ENCODE measurements around the gene EIF4E3. TPM values are rescaled to one million over a fixed set of nuclear protein-coding genes. Genes with fewer than 3 reads are reported as not detected.

Gene EIF4E3
- total and polyA plus RNA-seq, 4 donors = 10.2 to 29.3 (median 21.9) TPM

DNA sequence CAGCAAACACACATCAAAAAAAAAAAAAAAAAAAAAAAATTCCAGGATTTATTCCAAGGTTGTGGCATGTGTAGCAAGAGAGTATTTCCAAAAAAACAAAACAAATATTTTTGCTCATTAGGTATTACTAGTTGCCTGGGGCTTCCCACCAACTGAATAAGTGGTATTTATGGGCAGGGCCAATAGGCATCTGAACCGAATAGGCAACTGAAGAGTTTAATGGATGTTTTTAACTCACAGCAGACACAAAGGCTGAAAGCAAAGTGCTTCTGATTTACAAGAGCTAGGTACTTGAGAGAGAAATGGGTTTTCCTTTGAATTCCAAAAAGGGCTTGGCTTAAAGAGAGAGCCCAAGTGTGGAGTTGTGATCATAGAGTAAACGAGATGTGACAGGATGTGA, 21.4 kb downstream of the EIF4E3 start:
- no peaks in the 10 kb centered on the region for H3K9me3 ChIP-seq (ENCODE audit: control insufficient read depth, low read length)
- intact Hi-C loops (cut with DNase I) = no loop called here
- ATAC-seq (ENCODE audit: low FRiP score) = no peak
- H3K27ac ChIP-seq (ENCODE audit: low read depth in 1 of 2, low read length in 2 of 2) = no peak overlapping the region
- 83 to 86% methylated on average over 2 of the region's 2 CpGs for WGBS, 2 donors
- peaks cover 0 to 4% of the 10 kb centered on the region in 2 donors for H3K36me3 ChIP-seq (ENCODE audit: control insufficient read depth in 1 of 2, insufficient read depth in 2 of 2, low read length in 1 of 2)
- H3K27me3 ChIP-seq (ENCODE audit: control insufficient read depth in 1 of 2, insufficient read depth in 2 of 2, low read length in 1 of 2) = no peaks in the 10 kb centered on the region
- H3K4me3 ChIP-seq (ENCODE audit: low read length in 2 of 2) = no peak overlapping the region
- H3K4me1 ChIP-seq (ENCODE audit: control insufficient read depth in 1 of 2, insufficient read depth in 2 of 2, low read length in 2 of 2) = no peaks in the 10 kb centered on the region
- DNase-seq = no peak

DNA sequence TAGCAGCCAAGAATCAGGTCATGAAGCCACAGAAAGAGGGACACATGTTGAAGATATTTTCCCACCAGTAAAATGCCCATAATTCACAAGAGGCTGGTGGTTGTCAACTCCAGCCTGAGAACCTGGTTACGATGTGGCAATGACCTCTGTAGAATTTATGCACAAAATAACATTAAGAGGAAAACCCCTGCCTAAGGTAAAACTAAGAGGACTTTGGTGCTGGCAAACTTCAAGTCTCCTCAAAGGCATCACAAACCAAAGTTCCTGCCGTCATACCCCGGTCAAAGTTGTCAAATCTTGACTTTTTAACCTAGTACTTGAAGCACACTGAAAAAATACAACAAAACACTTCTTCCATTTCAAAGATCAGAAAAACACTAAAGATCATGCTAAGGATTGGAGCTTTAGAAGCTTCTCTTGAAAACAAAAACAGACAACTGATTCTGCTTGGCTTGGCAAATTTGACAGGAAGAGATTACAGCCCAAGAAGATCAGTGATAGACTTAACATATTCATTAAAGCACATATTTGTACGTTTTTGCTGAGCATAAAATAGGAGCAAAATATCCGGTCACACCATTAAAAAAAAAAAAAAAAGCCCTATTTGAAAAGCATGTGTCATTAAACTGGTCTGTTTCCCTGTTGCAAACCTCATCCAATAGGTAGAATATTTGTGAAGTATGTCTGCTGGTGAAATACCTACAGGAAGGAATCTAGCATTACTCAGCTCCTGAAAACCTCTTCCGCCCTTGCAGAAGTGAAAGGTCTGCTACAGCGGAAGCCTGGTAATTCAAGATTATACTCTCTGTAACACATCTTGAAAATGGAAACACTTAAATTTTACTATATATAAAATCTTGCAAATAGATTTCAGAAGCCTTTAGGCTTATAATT, 22.8 kb downstream of the EIF4E3 start:
- H3K4me3 ChIP-seq (ENCODE audit: low read length in 2 of 2) = no peak overlapping the region
- peaks cover 0 to 4% of the 10 kb centered on the region in 2 donors for H3K36me3 ChIP-seq (ENCODE audit: control insufficient read depth in 1 of 2, insufficient read depth in 2 of 2, low read length in 1 of 2)
- H3K27ac ChIP-seq (ENCODE audit: low read depth in 1 of 2, low read length in 2 of 2) = no peak overlapping the region
- intact Hi-C loops (cut with DNase I) = no loop called here
- WGBS, 2 donors = 93 to 94% methylated on average over 7 of the region's 7 CpGs
- no peaks in the 10 kb centered on the region for H3K4me1 ChIP-seq (ENCODE audit: control insufficient read depth in 1 of 2, insufficient read depth in 2 of 2, low read length in 2 of 2)
- ATAC-seq (ENCODE audit: low FRiP score) (no peak), DNase-seq (no peak)
- no peaks in the 10 kb centered on the region for H3K9me3 ChIP-seq (ENCODE audit: control insufficient read depth, low read length)
- H3K27me3 ChIP-seq (ENCODE audit: control insufficient read depth in 1 of 2, insufficient read depth in 2 of 2, low read length in 1 of 2) = no peaks in the 10 kb centered on the region

GRCh38 chr3:71701251-71701762, 23.9 kb downstream of the EIF4E3 start:
- ATAC-seq (ENCODE audit: low FRiP score) = no peak
- intact Hi-C loops (cut with DNase I) = no loop called here
- peaks cover 0 to 4% of the 10 kb centered on the region in 2 donors for H3K36me3 ChIP-seq (ENCODE audit: control insufficient read depth in 1 of 2, insufficient read depth in 2 of 2, low read length in 1 of 2)
- H3K27ac ChIP-seq (ENCODE audit: low read depth in 1 of 2, low read length in 2 of 2) = no peak overlapping the region
- no peaks in the 10 kb centered on the region for H3K4me1 ChIP-seq (ENCODE audit: control insufficient read depth in 1 of 2, insufficient read depth in 2 of 2, low read length in 2 of 2)
- WGBS, 2 donors = 94 to 97% methylated on average over 3 of the region's 3 CpGs
- no peak overlapping the region for H3K4me3 ChIP-seq (ENCODE audit: low read length in 2 of 2)
- no peak for DNase-seq
- no peaks in the 10 kb centered on the region for H3K27me3 ChIP-seq (ENCODE audit: control insufficient read depth in 1 of 2, insufficient read depth in 2 of 2, low read length in 1 of 2)
- H3K9me3 ChIP-seq (ENCODE audit: control insufficient read depth, low read length) = no peaks in the 10 kb centered on the region

- no peak for ATAC-seq (ENCODE audit: low FRiP score)
- Histone ChIP-seq H3K27ac (ENCODE audit: low read depth in 1 of 2, low read length in 2 of 2) (no peak overlapping the region), H3K36me3 (ENCODE audit: control insufficient read depth in 1 of 2, insufficient read depth in 2 of 2, low read length in 1 of 2) (no peaks in the 10 kb centered on the region)
These were observed 30.2 kb downstream of the EIF4E3 start for GRCh38 chr3:71695000-71695482.

GRCh38 chr3:71694358-71694999, 30.7 kb downstream of the EIF4E3 start:
- intact Hi-C loops (cut with DNase I) = no loop called here
- ATAC-seq (ENCODE audit: low FRiP score) = no peak
- H3K4me1 ChIP-seq (ENCODE audit: control insufficient read depth in 1 of 2, insufficient read depth in 2 of 2, low read length in 2 of 2) = no peaks in the 10 kb centered on the region
- H3K4me3 ChIP-seq (ENCODE audit: low read length in 2 of 2) = no peak overlapping the region
- H3K27ac ChIP-seq (ENCODE audit: low read depth in 1 of 2, low read length in 2 of 2) = no peak overlapping the region
- H3K9me3 ChIP-seq (ENCODE audit: control insufficient read depth, low read length) = no peaks in the 10 kb centered on the region
- no peak for DNase-seq
- WGBS, 2 donors = 45 to 49% methylated on average over 4 of the region's 4 CpGs
- H3K36me3 ChIP-seq (ENCODE audit: control insufficient read depth in 1 of 2, insufficient read depth in 2 of 2, low read length in 1 of 2) = no peaks in the 10 kb centered on the region
- H3K27me3 ChIP-seq (ENCODE audit: control insufficient read depth in 1 of 2, insufficient read depth in 2 of 2, low read length in 1 of 2) = no peaks in the 10 kb centered on the region

More at GRCh38 chr3:71695000-71695482, 30.2 kb downstream of the EIF4E3 start:
- Histone ChIP-seq H3K27me3 (ENCODE audit: control insufficient read depth in 1 of 2, insufficient read depth in 2 of 2, low read length in 1 of 2) (no peaks in the 10 kb centered on the region), H3K9me3 (ENCODE audit: control insufficient read depth, low read length) (no peaks in the 10 kb centered on the region), H3K4me1 (ENCODE audit: control insufficient read depth in 1 of 2, insufficient read depth in 2 of 2, low read length in 2 of 2) (no peaks in the 10 kb centered on the region), H3K4me3 (ENCODE audit: low read length in 2 of 2) (no peak overlapping the region)
- intact Hi-C loops (cut with DNase I) = no loop called here
- 85 to 87% methylated on average over 7 of the region's 7 CpGs for WGBS, 2 donors
- no peak for DNase-seq

DNA sequence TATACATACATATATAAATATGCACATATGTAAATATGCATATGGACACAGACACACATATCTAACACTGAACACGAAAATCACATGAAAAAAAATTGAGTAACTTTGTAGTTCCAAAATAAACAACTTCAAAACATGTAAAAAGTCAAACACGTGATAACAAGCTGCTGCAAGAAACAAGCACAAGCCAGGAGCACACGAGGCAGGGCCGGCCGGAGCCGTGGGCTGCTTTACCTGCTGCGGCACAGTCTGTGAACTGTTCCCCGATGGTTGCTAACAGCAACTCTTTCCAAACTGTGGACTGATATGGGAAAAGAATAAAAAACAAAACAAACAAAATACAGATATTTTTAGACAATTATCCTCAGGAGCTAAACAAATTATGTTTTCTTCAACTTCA, 31.6 kb downstream of the EIF4E3 start:
- no peak overlapping the region for H3K27ac ChIP-seq (ENCODE audit: low read depth in 1 of 2, low read length in 2 of 2)
- intact Hi-C loops (cut with DNase I) = no loop called here
- no peaks in the 10 kb centered on the region for H3K27me3 ChIP-seq (ENCODE audit: control insufficient read depth in 1 of 2, insufficient read depth in 2 of 2, low read length in 1 of 2)
- H3K4me1 ChIP-seq (ENCODE audit: control insufficient read depth in 1 of 2, insufficient read depth in 2 of 2, low read length in 2 of 2) = no peaks in the 10 kb centered on the region
- H3K4me3 ChIP-seq (ENCODE audit: low read length in 2 of 2) = no peak overlapping the region
- DNase-seq (no peak), ATAC-seq (ENCODE audit: low FRiP score) (no peak)
- WGBS, 2 donors = 13 to 16% methylated on average over 8 of the region's 8 CpGs
- no peaks in the 10 kb centered on the region for H3K9me3 ChIP-seq (ENCODE audit: control insufficient read depth, low read length)
- H3K36me3 ChIP-seq (ENCODE audit: control insufficient read depth in 1 of 2, insufficient read depth in 2 of 2, low read length in 1 of 2) = no peaks in the 10 kb centered on the region

DNA sequence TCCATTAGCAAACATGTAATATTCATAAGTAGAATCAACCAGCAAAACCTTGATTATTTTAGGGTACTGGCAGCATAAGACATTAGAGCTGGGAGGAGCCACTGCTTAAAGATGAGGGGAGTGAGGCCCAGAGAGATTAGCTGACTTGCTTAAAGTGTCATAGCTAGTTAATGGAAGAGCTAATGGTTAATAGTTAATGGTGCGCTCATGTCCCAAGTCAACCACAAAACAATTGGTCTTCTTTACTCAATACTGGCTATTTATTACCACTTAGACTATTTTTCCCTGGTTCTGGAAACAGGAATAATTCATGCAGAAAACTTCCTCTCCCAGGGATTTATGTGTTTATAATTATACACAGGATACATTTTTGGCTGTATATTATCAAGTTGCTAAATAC, 33.1 kb downstream of the EIF4E3 start:
- 99 to 100% methylated on average over 1 of the region's 1 CpG for WGBS, 2 donors
- intact Hi-C loops (cut with DNase I) = no loop called here
- ATAC-seq (ENCODE audit: low FRiP score) = no peak
- Histone ChIP-seq H3K9me3 (ENCODE audit: control insufficient read depth, low read length) (no peaks in the 10 kb centered on the region), H3K27me3 (ENCODE audit: control insufficient read depth in 1 of 2, insufficient read depth in 2 of 2, low read length in 1 of 2) (no peaks in the 10 kb centered on the region), H3K4me3 (ENCODE audit: low read length in 2 of 2) (no peak overlapping the region), H3K36me3 (ENCODE audit: control insufficient read depth in 1 of 2, insufficient read depth in 2 of 2, low read length in 1 of 2) (no peaks in the 10 kb centered on the region), H3K4me1 (ENCODE audit: control insufficient read depth in 1 of 2, insufficient read depth in 2 of 2, low read length in 2 of 2) (no peaks in the 10 kb centered on the region), H3K27ac (ENCODE audit: low read depth in 1 of 2, low read length in 2 of 2) (no peak overlapping the region)
- DNase-seq = no peak

- no peaks in the 10 kb centered on the region for H3K27me3 ChIP-seq (ENCODE audit: control insufficient read depth in 1 of 2, insufficient read depth in 2 of 2, low read length in 1 of 2)
- no peaks in the 10 kb centered on the region for H3K4me1 ChIP-seq (ENCODE audit: control insufficient read depth in 1 of 2, insufficient read depth in 2 of 2, low read length in 2 of 2)
- DNase-seq = no peak
- H3K9me3 ChIP-seq (ENCODE audit: control insufficient read depth, low read length) = no peaks in the 10 kb centered on the region
- peaks cover 0 to 3% of the 10 kb centered on the region in 2 donors for H3K36me3 ChIP-seq (ENCODE audit: control insufficient read depth in 1 of 2, insufficient read depth in 2 of 2, low read length in 1 of 2)
- H3K4me3 ChIP-seq (ENCODE audit: low read length in 2 of 2) = no peak overlapping the region
- 50 to 62% methylated on average over 4 of the region's 4 CpGs for WGBS, 2 donors
- ATAC-seq (ENCODE audit: low FRiP score) = peak; percentile 52
- H3K27ac ChIP-seq (ENCODE audit: low read depth in 1 of 2, low read length in 2 of 2) = no peak overlapping the region
- intact Hi-C loops (cut with DNase I) = no loop called here
These were observed 34.8 kb downstream of the EIF4E3 start for GRCh38 chr3:71690341-71690841.

All from aorta (tissue), 5 donors.